HG02798 (cell line): Measurements from ENCODE around the gene CBLN3.
"Not testable (repeated sequence)": the region's sequence is repeated elsewhere in the genome, so short reads cannot be mapped to it uniquely, and the experiment has no call there.

Source experiments
- ATAC-seq: cut with Tn5 transposase; IDR thresholded peaks from one replicate; pipeline ENCODE4 v1.9.1; 2021; ENCODE audit warnings: mild to moderate bottlenecking; ENCODE audit not compliant: unreplicated experiment, poor library complexity

Gene CBLN3

GRCh38 chr14:24388474-24389179 is 40.8 kb downstream of the CBLN3 start:
- ATAC-seq = no peak

GRCh38 chr14:24387579-24387978 is 41.9 kb downstream of the CBLN3 start:
- ATAC-seq = not testable (repeated sequence)

- no peak for ATAC-seq
These were observed 42.5 kb downstream of the CBLN3 start for GRCh38 chr14:24387009-24387345.

- no peak for ATAC-seq
These were observed 43.9 kb downstream of the CBLN3 start for GRCh38 chr14:24385524-24385923.

GRCh38 chr14:24384169-24384568 is 45.3 kb downstream of the CBLN3 start:
- no peak for ATAC-seq

GRCh38 chr14:24382064-24382371 is 47.5 kb downstream of the CBLN3 start:
- no peak for ATAC-seq

- ATAC-seq = no peak
These were observed 48.0 kb downstream of the CBLN3 start for GRCh38 chr14:24381363-24382063.

- ATAC-seq = no peak
These were observed 49.3 kb downstream of the CBLN3 start for GRCh38 chr14:24379907-24380730.

- no peak for ATAC-seq
These were observed 50.2 kb downstream of the CBLN3 start for GRCh38 chr14:24378981-24379906.

- ATAC-seq = no peak
These were observed 51.1 kb downstream of the CBLN3 start for GRCh38 chr14:24378327-24378726.

- no peak for ATAC-seq
These were observed 51.8 kb downstream of the CBLN3 start for GRCh38 chr14:24377657-24378056.

GRCh38 chr14:24377126-24377525 is 52.3 kb downstream of the CBLN3 start:
- no peak for ATAC-seq
